Muscle of back (tissue), 11 donors: ENCODE data around the gene CBFA2T2. TPM values are rescaled to one million over a fixed set of nuclear protein-coding genes. Genes with fewer than 3 reads are reported as not detected.
A peak's percentile ranks its signal among the peaks of the same experiment; 100 is the strongest.
"Not testable (repeated sequence)": the region's sequence is repeated elsewhere in the genome, so short reads cannot be mapped to it uniquely, and the experiment has no call there.

ENCODE experiments used
- DNase-seq, 3 donors: peaks; one replicate each; pipeline versions ENCODE4 v3.0.0 to v3.0.0-alpha.2; 2013
- polyA plus RNA-seq, 10 donors: library from polyadenylated mRNA; unstranded; fragments of 120-200 nt; gene quantifications; one replicate each; pipeline ENCODE4 v1.2.1, GENCODE V29; 2013; ENCODE audit not compliant: insufficient read length in 10 of 10

CBFA2T2 gene
- polyA plus RNA-seq, 10 donors, result 9.9 to 18.9 (median 14.1) TPM

DNA sequence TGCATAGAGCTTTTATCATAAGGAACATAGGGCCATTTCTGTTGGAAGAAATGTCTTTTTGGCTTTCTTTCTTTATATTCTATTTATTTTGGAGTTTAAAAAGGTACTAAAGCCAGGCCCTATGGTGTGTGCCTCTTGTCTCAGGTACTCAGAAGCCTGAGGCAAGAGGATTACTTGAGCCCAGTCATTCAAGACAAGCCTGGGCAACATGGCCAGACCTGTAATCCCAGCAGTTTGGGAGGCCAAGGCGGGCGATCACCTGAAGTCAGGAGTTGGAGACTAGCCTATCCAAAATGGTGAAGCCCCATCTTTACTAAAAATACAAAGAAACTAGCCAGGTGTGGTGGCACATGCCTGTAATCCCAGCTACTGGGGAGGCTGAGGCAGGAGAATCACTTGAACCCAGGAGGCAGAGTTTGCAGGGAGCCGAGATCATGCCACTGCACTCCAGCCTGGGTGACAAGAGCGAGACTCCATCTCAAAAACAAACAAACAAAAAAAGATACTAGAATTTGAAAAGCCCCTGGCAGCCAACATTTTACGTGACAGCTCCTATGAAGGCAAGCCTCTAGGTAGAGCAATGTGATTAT, 80.0 kb downstream of the CBFA2T2 start:
- DNase-seq, result no peak

- no peak for DNase-seq
Measured at GRCh38 chr20:33570743-33571142, 80.8 kb downstream of the CBFA2T2 start.

GRCh38 chr20:33573268-33573667, 83.4 kb downstream of the CBFA2T2 start:
- not testable (repeated sequence) for DNase-seq

- peak in 1 of 3 donors; percentile 14 for DNase-seq
Measured at GRCh38 chr20:33575282-33575681, 85.4 kb downstream of the CBFA2T2 start.

DNA sequence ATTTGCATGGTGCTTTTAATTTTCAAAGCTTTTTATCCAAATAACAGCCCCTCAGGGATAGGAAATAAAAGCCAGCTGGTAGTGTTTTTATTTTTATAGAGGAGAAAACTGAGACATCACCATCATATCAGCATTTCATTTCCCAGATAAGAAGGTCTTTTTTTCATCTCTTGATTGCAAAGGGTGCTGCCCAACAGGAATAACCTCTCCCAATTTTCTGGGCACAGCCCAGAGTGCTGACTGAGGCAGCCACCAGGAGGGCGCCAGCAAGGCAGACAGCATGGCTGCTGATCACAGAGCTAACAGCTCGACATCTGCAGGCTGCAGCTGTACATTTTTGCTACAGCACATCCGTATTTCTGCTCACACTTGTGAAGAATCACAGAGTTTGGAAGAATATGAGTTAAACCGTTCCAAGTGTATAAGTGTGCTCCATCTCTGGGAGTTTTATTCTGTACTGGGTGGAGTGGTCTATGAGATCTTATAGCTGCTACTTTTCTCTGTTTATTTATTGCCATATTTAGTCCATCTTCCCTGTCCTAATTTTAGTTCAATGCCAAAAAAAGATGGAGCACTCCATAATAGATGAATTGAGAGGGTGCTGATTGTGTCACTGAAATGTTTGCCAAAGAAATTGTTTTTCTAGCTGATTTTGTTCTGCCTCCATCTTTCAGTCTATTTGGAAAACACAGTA, 86.7 kb downstream of the CBFA2T2 start:
- peak; percentile 34 to 83 (median 66) for DNase-seq

GRCh38 chr20:33578510-33578909, 88.6 kb downstream of the CBFA2T2 start:
- DNase-seq, result peak in 2 of 3 donors; percentile 74 to 85

DNA sequence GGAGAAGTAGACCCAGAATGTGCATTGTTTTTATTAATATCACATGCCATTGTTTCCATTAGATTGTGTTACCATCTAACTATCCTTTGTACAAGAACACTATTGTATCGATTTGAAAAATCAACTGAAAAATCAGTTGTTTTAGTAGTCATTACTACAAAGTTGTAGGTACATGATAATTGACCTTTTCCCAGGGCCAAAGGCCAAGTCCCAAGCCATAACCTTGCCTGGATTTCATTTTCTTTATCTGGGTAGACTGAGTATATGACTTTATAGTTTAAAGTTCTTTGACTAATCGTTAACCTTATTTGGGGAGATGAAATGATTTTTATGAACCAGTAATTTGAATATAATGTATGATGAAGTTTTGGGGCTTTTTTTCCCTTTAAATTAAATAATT, 93.2 kb downstream of the CBFA2T2 start:
- DNase-seq, result no peak

GRCh38 chr20:33584976-33585375, 95.1 kb downstream of the CBFA2T2 start:
- DNase-seq, result no peak

- no peak for DNase-seq
Measured at GRCh38 chr20:33585413-33585812, 95.5 kb downstream of the CBFA2T2 start.

GRCh38 chr20:33589059-33589458, 99.2 kb downstream of the CBFA2T2 start:
- DNase-seq, result no peak

- not testable (repeated sequence) for DNase-seq
Measured at GRCh38 chr20:33591901-33592300, 102.0 kb downstream of the CBFA2T2 start.

DNA sequence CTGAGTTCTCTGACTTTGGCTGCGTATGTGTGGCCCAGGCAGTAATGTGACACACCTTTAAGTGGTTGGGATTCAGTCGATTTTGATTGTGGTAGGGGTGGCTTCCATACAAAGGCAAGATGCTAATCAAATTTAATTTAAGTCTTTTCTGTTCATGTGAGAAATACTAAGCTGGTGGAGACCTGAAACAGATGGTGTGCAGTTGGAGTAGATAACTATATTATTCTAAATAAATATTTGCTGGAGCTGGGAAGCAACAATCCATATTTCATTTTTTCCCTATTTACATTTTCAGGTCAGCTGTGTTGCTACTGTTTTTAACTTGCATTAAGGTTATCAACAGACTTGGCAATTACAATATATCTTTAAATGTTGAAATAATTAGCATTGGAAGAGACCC, 104.8 kb downstream of the CBFA2T2 start:
- no peak for DNase-seq

GRCh38 chr20:33600414-33600813, 110.5 kb downstream of the CBFA2T2 start:
- no peak for DNase-seq

- DNase-seq, result no peak
Measured at GRCh38 chr20:33600981-33601380, 111.1 kb downstream of the CBFA2T2 start.

DNA sequence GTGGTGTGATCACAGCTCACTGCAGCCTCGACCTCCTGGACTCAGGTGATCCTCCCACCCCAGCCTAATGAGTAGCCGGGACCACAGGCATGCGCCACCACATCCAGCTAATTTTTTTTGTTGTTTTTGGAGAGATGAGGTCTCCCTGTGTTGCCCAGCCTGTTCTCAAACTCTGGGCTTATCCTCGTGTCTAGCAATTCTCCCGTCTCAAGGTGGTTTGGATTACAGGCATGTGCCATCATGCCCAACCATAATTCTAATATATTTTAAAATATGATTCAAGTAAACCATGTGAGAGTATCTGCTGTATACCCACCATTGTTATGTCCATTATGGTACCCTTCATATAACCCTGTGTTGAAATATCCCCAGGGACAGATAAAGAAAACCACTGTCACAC, 112.0 kb downstream of the CBFA2T2 start:
- no peak for DNase-seq

DNA sequence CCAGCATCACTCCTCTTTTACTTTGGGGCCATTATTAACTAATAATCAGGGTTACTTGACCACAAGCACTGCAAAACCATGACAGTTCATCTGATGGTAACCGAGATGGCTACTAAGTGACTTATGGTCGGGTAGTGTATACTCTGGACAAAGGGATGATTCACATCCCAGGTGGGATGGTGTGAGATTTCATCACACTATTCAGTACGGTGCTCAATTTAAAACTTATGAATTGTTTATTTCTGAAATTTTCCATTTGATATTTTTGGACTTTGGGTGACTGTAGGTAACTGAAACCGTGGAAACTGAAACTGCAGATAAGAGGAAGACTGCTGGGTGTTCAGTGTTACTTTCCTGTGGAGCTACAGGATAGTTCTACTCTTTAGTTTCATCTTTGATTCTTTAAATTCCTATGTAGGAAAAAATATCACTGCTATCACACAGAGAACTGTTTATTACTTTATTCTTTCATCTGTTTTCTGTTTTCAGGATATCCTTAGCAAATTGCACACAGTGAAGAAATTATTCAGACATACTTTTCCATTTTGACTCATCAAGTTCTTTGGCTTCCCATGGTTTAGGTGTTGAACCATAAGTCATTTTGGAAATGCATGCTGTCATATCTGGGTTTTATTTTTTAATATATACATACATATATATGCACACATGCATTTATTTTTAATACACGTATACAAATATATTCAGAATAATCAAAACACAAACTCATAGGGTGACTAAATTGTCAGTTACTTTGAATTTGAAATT, 113.1 kb downstream of the CBFA2T2 start:
- DNase-seq, result no peak

- peak in 2 of 3 donors; percentile 6 to 15 for DNase-seq
Measured at GRCh38 chr20:33604084-33604990, 114.4 kb downstream of the CBFA2T2 start.

DNA sequence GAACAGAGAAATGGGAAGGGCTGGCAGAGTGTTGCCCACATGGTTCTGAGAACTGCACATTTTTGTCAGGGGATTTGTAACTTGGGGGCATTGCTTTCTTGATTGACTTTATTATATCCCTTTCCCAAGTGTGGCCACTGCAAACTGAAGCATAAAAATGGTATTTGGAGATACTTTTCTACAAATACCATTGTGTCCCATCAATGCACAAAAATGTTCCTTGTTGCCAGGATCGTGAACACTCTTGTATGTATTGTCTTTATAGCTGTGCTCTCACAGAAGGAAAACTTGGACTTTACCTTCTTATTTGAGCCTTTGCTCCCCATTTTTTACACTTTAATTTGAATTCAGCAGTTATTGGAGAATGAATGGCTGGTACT, 115.1 kb downstream of the CBFA2T2 start:
- no peak for DNase-seq

- DNase-seq, result no peak
Measured at GRCh38 chr20:33606118-33606771, 116.3 kb downstream of the CBFA2T2 start.

DNA sequence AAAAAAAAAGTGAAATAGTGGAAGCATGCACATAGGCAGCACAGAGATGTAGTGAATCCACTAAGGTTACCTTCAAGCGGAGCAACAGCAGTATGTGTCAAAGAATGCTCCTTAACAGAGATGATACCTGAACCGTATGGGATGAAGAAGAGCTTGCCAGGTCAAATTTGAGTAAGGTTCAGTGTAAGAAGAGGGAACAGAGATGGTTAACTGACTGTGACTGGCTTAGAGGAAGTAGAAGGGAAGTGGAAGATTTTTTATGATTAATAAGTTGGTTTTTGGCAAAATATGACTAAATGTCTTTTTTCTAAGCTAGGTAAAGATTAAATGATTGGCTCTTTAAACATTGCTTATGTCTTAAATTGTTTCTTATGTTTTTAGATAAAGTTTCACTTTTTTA, 119.6 kb downstream of the CBFA2T2 start:
- DNase-seq, result no peak

DNA sequence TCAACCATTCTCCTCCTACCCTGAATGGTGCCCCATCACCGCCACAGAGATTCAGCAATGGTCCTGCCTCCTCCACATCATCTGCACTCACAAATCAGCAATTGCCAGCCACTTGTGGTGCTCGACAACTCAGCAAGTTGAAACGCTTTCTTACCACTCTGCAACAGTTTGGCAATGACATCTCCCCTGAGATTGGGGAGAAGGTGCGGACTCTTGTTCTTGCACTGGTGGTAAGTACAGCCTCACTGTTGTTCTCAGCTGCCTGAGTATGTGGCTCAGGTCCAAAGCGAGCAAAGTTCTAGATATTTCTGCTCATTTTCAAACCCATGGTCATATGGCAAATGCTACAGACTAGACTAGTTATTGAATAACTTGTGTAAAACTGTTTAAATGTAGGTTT, 121.2 kb downstream of the CBFA2T2 start:
- no peak for DNase-seq
